G401 (cell line): Measurements from ENCODE around the gene TIA1. TPM values are rescaled to one million over a fixed set of nuclear protein-coding genes. Genes with fewer than 3 reads are reported as not detected.
"Not testable (repeated sequence)": the region's sequence is repeated elsewhere in the genome, so short reads cannot be mapped to it uniquely, and the experiment has no call there.

Source experiments
- DNase-seq: peaks from one replicate; pipeline ENCODE4 v3.0.0-alpha.2; 2015; ENCODE audit warnings: low spot score
- in situ Hi-C: cut with HindIII; loops from 2 replicates; pipeline ENCODE4 v1.10.0; 2016; ENCODE audit warnings: low sequenced_read_pairs, mixed read lengths
- total RNA-seq: library from RNA; depleted of rRNA; stranded (reverse); fragments of >200 nt; shearing (Covaris generic); gene quantifications from 2 replicates; pipeline ENCODE4 v1.2.3, GENCODE V29; 2014; rRNA removed

The TIA1 gene
- total RNA-seq, 1 experiment from 2014 or later = 98.9 TPM

GRCh38 chr2:70181363-70181956 is 67.0 kb downstream of the TIA1 start:
- DNase-seq = no peak
- in situ Hi-C loops = no loop called here

- DNase-seq = no peak
- in situ Hi-C loops = no loop called here
Observed at GRCh38 chr2:70173520-70173919, 74.9 kb downstream of the TIA1 start.

GRCh38 chr2:70169654-70170245 is 78.7 kb downstream of the TIA1 start:
- in situ Hi-C loops, DNase-seq: not testable (repeated sequence)

- no peak for DNase-seq
- in situ Hi-C loops = no loop called here
Observed at GRCh38 chr2:70161069-70161534, 87.3 kb downstream of the TIA1 start.

- DNase-seq = no peak
- in situ Hi-C loops = no loop called here
Observed at GRCh38 chr2:70160545-70160944, 87.9 kb downstream of the TIA1 start.

Other genes starting within 250 kb of the TIA1 start
- gene PCBP1, start 161.2 kb downstream of the TIA1 start, total RNA-seq = 150 and 167 TPM in 2 replicates
- gene C2orf42, start 57.6 kb downstream of the TIA1 start, total RNA-seq = 5.3 and 6.8 TPM in 2 replicates
- gene PCYOX1, start 9.5 kb upstream of the TIA1 start, total RNA-seq = 8.1 and 18.8 TPM in 2 replicates
- 238 and 239 TPM in 2 replicates for gene SNRPG, start 45.1 kb upstream of the TIA1 start, total RNA-seq
- 95.8 and 102 TPM in 2 replicates for gene FAM136A, start 53.4 kb upstream of the TIA1 start, total RNA-seq